IMR-90 (cell line): ENCODE measurements around the gene ANKHD1. TPM values are rescaled to one million over a fixed set of nuclear protein-coding genes. Genes with fewer than 3 reads are reported as not detected.
"Not testable (repeated sequence)": the region's sequence is repeated elsewhere in the genome, so short reads cannot be mapped to it uniquely, and the experiment has no call there.

ENCODE experiments used
- ATAC-seq: fragments of 200-7000 bp; cut with Tn5 transposase; 2 replicates; pipeline ENCODE4 v1.9.1; 2020; ENCODE audit warnings: low read depth, mild to moderate bottlenecking, moderate library complexity
- BruUV-seq: library from RNA; stranded (reverse); fragments of 400-500 nt; replicated peaks from 2 replicates; lab custom pipeline; 2021; lab: Mats Ljungman, UMichigan
- CTCF ChIA-PET: fragments of 300-600 bp; formaldehyde crosslinking; extraction: SDS; loops from one replicate; lab custom pipeline; 2021; ENCODE audit warnings: antibody characterized with exemption; lab: Yijun Ruan, JAX
- POLR2A ChIA-PET: fragments of 300-600 bp; sonication (Branson Sonifier 250); formaldehyde crosslinking; loops from one replicate; lab custom pipeline; 2022; ENCODE audit warnings: antibody characterized with exemption; ENCODE audit not compliant: unreplicated experiment; lab: Charles Lee
- DNase-seq: peaks from one replicate; pipeline ENCODE4 v3.0.0; 2013
- H2AFZ ChIP-seq: replicated peaks from 2 replicates; pipeline ENCODE3; 2013; ENCODE audit warnings: low read length, mild to moderate bottlenecking; ENCODE audit not compliant: poor library complexity
- H2AK5ac ChIP-seq: 2 replicates; pipeline ENCODE4 v1.6.1; 2013; ENCODE audit warnings: low read depth, low read length, inconsistent platforms
- H2AK9ac ChIP-seq: replicated peaks from 2 replicates; pipeline ENCODE3; 2013; ENCODE audit warnings: mild to moderate bottlenecking, low read depth, low read length, moderate library complexity; ENCODE audit not compliant: poor library complexity
- H2BK120ac ChIP-seq: 2 replicates; pipeline ENCODE4 v1.6.1; 2013; ENCODE audit warnings: low read depth, low read length, inconsistent platforms
- H2BK15ac ChIP-seq: 3 replicates; pipeline ENCODE4 v1.6.1; 2013; ENCODE audit warnings: low read depth, low read length, inconsistent platforms
- H2BK20ac ChIP-seq: 2 replicates; pipeline ENCODE4 v1.6.1; 2013; ENCODE audit warnings: low read depth, mild to moderate bottlenecking, inconsistent platforms, low read length, moderate library complexity
- H2BK5ac ChIP-seq: 2 replicates; pipeline ENCODE4 v1.6.1; 2013; ENCODE audit warnings: mild to moderate bottlenecking, low read depth, low read length, inconsistent platforms; ENCODE audit not compliant: poor library complexity, severe bottlenecking
- H3K14ac ChIP-seq: replicated peaks from 2 replicates; pipeline ENCODE4 v1.6.1; 2013; ENCODE audit warnings: low read depth, low read length, inconsistent platforms
- H3K18ac ChIP-seq: 2 replicates; pipeline ENCODE4 v1.6.1; 2013; ENCODE audit warnings: low read depth, low read length, control low read depth
- H3K23ac ChIP-seq: 2 replicates; pipeline ENCODE4 v1.6.1; 2013; ENCODE audit warnings: low read depth, low read length, inconsistent platforms
- H3K27ac ChIP-seq: 2 replicates; pipeline ENCODE4 v1.5.1; 2013; ENCODE audit warnings: mild to moderate bottlenecking, control low read depth, low read length; ENCODE audit not compliant: insufficient read depth
- H3K27me3 ChIP-seq: 2 replicates; pipeline ENCODE4 v1.6.1; 2013; ENCODE audit warnings: low read length; ENCODE audit not compliant: control insufficient read depth, insufficient read depth
- H3K36me3 ChIP-seq: 2 replicates; pipeline ENCODE4 v1.6.1; 2013; ENCODE audit warnings: low read length, mixed read lengths; ENCODE audit not compliant: control insufficient read depth, insufficient read depth
- H3K4ac ChIP-seq: 2 replicates; pipeline ENCODE4 v1.6.1; 2013; ENCODE audit warnings: low read depth, low read length, inconsistent platforms
- H3K4me1 ChIP-seq: 2 replicates; pipeline ENCODE4 v1.6.1; 2013; ENCODE audit warnings: low read length, mixed read lengths; ENCODE audit not compliant: control insufficient read depth, insufficient read depth
- H3K4me2 ChIP-seq: 2 replicates; pipeline ENCODE4 v1.6.1; 2013; ENCODE audit warnings: low read depth, mild to moderate bottlenecking, control low read depth, low read length, moderate library complexity
- H3K4me3 ChIP-seq: 2 replicates; pipeline ENCODE4 v1.5.1; 2013; ENCODE audit warnings: low read depth, mild to moderate bottlenecking, control low read depth, low read length, moderate library complexity; ENCODE audit not compliant: insufficient read depth
- H3K56ac ChIP-seq: 2 replicates; pipeline ENCODE4 v1.6.1; 2013; ENCODE audit warnings: low read length, inconsistent platforms; ENCODE audit not compliant: insufficient read depth; ENCODE audit errors: extremely low read depth
- H3K79me1 ChIP-seq, 2 experiments: 2 replicates each; pipeline ENCODE4 v1.6.1; 2013; ENCODE audit warnings: low read length in 2 of 2, inconsistent platforms in 1 of 2, low read depth in 1 of 2
- H3K9ac ChIP-seq: 2 replicates; pipeline ENCODE4 v1.6.1; 2013; ENCODE audit warnings: low read depth, low read length, control low read depth
- H3K9me1 ChIP-seq: 2 replicates; pipeline ENCODE4 v1.6.1; 2013; ENCODE audit warnings: low read length, inconsistent platforms; ENCODE audit not compliant: insufficient read depth
- H3K9me3 ChIP-seq: 2 replicates; pipeline ENCODE4 v1.6.1; 2013; ENCODE audit warnings: low read length; ENCODE audit not compliant: control insufficient read depth, insufficient read depth
- H4K20me1 ChIP-seq: 2 replicates; pipeline ENCODE4 v1.6.1; 2013; ENCODE audit warnings: low read length, inconsistent platforms; ENCODE audit not compliant: insufficient read depth
- H4K5ac ChIP-seq: 2 replicates; pipeline ENCODE4 v1.6.1; 2013; ENCODE audit warnings: mild to moderate bottlenecking, low read depth, low read length, control low read depth
- H4K8ac ChIP-seq, 2 experiments: 2 replicates each; pipeline ENCODE4 v1.6.1; 2013; ENCODE audit warnings: low read depth in 2 of 2, low read length in 2 of 2, control low read depth in 1 of 2, inconsistent platforms in 1 of 2
- H4K91ac ChIP-seq: 2 replicates; pipeline ENCODE4 v1.6.1; 2013; ENCODE audit warnings: low read depth, low read length, inconsistent platforms; ENCODE audit not compliant: insufficient read depth
- WGBS, 2 experiments: methylation state at CpG; one replicate each; pipeline versions ENCODE4 v1.1.5 to v1.1.7; 2013; ENCODE audit warnings: missing lambda C conversion rate in 2 of 2; ENCODE audit not compliant: insufficient read length in 1 of 2; ENCODE audit errors: extremely low coverage in 2 of 2; 5-methylcytosine and 5-hydroxymethylcytosine counted together
- dilution Hi-C: fragments of 300-500 bp; cut with HindIII; formaldehyde crosslinking; loops from one replicate; pipeline ENCODE4 v1.14.3; 2018; ENCODE audit warnings: low sequenced_read_pairs; ENCODE audit not compliant: unreplicated experiment
- in situ Hi-C: fragments of 300-500 bp; cut with MboI; formaldehyde crosslinking; loops from 3 replicates; pipeline ENCODE4 v1.14.3; 2019; ENCODE audit warnings: low sequenced_read_pairs, inconsistent platforms, mixed read lengths
- intact Hi-C: fragments of 100-400 bp; cut with micrococcal nuclease; formaldehyde crosslinking; loops from 2 replicates; pipeline ENCODE4 v1.10.0; 2022
- polyA plus RNA-seq, 3 experiments: library from polyadenylated mRNA; depleted of rRNA; stranded (reverse); fragments of >200 nt; gene quantifications; 2 replicates each; pipeline ENCODE4 v1.2.3, GENCODE V29; 2012; ENCODE audit warnings: low replicate concordance in 1 of 3
- total RNA-seq: library from RNA; depleted of rRNA; stranded (reverse); fragments of >200 nt; gene quantifications from 2 replicates; pipeline ENCODE4 v1.2.3, GENCODE V29; 2012

Gene ANKHD1
- total and polyA plus RNA-seq, 2 of the 4 experiments (the other 2 are of a cell fraction) = 32.1 to 36.7 TPM

- H3K4ac ChIP-seq, H3K23ac ChIP-seq, H2AK5ac ChIP-seq, H2AFZ ChIP-seq, H2BK20ac ChIP-seq, H3K9me3 ChIP-seq, H3K27me3 ChIP-seq, dilution Hi-C loops, H3K9me1 ChIP-seq, H2BK120ac ChIP-seq, H3K36me3 ChIP-seq, H3K18ac ChIP-seq, H4K8ac ChIP-seq, BruUV-seq, ATAC-seq, DNase-seq, H4K91ac ChIP-seq, CTCF ChIA-PET, H3K4me1 ChIP-seq, H4K5ac ChIP-seq, H2BK15ac ChIP-seq, H3K9ac ChIP-seq, H3K4me2 ChIP-seq, H2BK5ac ChIP-seq, H3K79me1 ChIP-seq, in situ Hi-C loops, H2AK9ac ChIP-seq, H3K56ac ChIP-seq, intact Hi-C loops, H3K4me3 ChIP-seq, H4K20me1 ChIP-seq, H3K14ac ChIP-seq, H3K27ac ChIP-seq: not testable (repeated sequence)
- POLR2A ChIA-PET = interaction anchor here (1.0 kb wide), 1 partner anchor 68 kb away, joined by 3 read pairs; the partner anchor contains the start of genes IK and NDUFA2
- WGBS, 2 experiments = 60% methylated on average over 1 of the region's 6 CpGs; no CpG with 5 or more reads in 1 of the 2 experiments
These were observed 177.6 kb downstream of the ANKHD1 start for GRCh38 chr5:140579188-140579747.
